Activated CD8-positive, alpha-beta T cell treated with anti-CD3 and anti-CD28 coated beads for 36 hours (primary cell): Measurements from ENCODE around the gene CAMTA1. TPM values are rescaled to one million over a fixed set of nuclear protein-coding genes. Genes with fewer than 3 reads are reported as not detected.

ENCODE experiments used
- ATAC-seq: fragments of 200-7000 bp; cut with Tn5 transposase; one replicate; pipeline ENCODE4 v1.10.0; 2021; ENCODE audit warnings: mild to moderate bottlenecking, moderate library complexity
- CTCF ChIA-PET: fragments of 350-600 bp; sonication (Branson Sonifier 250); formaldehyde crosslinking; loops from one replicate; lab custom pipeline; 2021; ENCODE audit warnings: antibody characterized with exemption; lab: Charles Lee
- POLR2A ChIA-PET: fragments of 350-600 bp; sonication (Branson Sonifier 250); formaldehyde crosslinking; loops from one replicate; lab custom pipeline; 2021; ENCODE audit warnings: antibody characterized with exemption; lab: Charles Lee
- DNase-seq: peaks from one replicate; pipeline ENCODE4 v3.0.0-alpha.2; 2020
- H3K27ac Mint-ChIP-seq: one replicate; pipeline ENCODE4 v1.8.0; 2021; ENCODE audit warnings: mild to moderate bottlenecking, mixed read lengths
- H3K27me3 Mint-ChIP-seq: one replicate; pipeline ENCODE4 v1.8.0; 2021; ENCODE audit warnings: mixed read lengths
- H3K36me3 Mint-ChIP-seq: one replicate; pipeline ENCODE4 v1.8.0; 2021; ENCODE audit warnings: low read depth, mixed read lengths
- H3K4me1 Mint-ChIP-seq: one replicate; pipeline ENCODE4 v1.8.0; 2021; ENCODE audit warnings: low read depth, mixed read lengths
- H3K4me3 Mint-ChIP-seq: one replicate; pipeline ENCODE4 v1.8.0; 2021; ENCODE audit warnings: mild to moderate bottlenecking, moderate library complexity, mixed read lengths
- H3K9me3 Mint-ChIP-seq: one replicate; pipeline ENCODE4 v1.8.0; 2021; ENCODE audit warnings: mixed read lengths
- intact Hi-C: fragments of 100-400 bp; cut with micrococcal nuclease; formaldehyde crosslinking; loops from one replicate; pipeline ENCODE4 v1.10.0; 2022
- total RNA-seq, 2 experiments: library from RNA; stranded (reverse); gene quantifications; one replicate each; pipeline ENCODE4 v1.2.3, GENCODE V29; 2021
- TF ChIP-seq, protein P1 (sequence below): fragments of 200-600 bp; IDR thresholded peaks from one replicate; pipeline ENCODE4 v1.8.0; 2022; ENCODE audit warnings: antibody characterized with exemption, mild to moderate bottlenecking

CAMTA1 gene
- total RNA-seq, 2 experiments from 2014 or later, result 67.7 to 70.9 TPM

DNA sequence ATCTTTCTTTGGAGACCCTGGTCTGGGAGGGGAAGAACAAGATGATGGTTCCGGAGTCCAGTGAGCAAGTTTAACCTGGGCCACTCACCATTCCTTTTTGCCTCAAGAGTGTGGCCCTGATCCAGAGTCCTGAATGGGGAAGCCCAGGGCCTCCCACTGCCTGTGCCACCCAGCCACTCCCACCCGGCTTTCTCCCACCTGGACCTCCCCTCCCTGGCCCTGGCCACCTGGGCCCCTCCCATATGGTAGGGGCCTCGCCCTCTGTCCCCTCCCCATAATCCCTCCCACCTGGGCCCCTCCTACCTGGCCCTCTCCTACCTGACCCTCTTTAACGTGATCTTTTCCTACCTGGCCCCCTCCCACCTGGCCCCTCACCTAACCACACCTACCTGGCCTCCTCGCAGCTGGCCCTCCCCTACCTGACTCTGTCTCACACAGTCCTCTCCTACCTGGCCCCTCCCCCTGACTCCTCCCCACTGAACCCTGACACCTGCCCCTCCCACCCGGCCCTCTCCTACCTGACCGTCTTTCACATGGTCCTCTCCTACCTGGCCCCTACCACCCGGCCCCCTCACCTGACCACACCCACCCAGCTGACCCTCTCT is 765.1 kb downstream of the CAMTA1 start:
- Mint-ChIP-seq H3K27ac (peak overlapping the region; percentile 93), H3K4me1 (peaks cover 17% of the 10 kb centered on the region), H3K9me3 (no peaks in the 10 kb centered on the region), H3K36me3 (no peaks in the 10 kb centered on the region), H3K27me3 (peaks cover 14% of the 10 kb centered on the region), H3K4me3 (no peak overlapping the region)
- ChIA-PET POLR2A (no interaction called here), CTCF (no interaction called here)
- TF ChIP-seq, protein P1, sequence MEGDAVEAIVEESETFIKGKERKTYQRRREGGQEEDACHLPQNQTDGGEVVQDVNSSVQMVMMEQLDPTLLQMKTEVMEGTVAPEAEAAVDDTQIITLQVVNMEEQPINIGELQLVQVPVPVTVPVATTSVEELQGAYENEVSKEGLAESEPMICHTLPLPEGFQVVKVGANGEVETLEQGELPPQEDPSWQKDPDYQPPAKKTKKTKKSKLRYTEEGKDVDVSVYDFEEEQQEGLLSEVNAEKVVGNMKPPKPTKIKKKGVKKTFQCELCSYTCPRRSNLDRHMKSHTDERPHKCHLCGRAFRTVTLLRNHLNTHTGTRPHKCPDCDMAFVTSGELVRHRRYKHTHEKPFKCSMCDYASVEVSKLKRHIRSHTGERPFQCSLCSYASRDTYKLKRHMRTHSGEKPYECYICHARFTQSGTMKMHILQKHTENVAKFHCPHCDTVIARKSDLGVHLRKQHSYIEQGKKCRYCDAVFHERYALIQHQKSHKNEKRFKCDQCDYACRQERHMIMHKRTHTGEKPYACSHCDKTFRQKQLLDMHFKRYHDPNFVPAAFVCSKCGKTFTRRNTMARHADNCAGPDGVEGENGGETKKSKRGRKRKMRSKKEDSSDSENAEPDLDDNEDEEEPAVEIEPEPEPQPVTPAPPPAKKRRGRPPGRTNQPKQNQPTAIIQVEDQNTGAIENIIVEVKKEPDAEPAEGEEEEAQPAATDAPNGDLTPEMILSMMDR, result no peak
- intact Hi-C loops, result no loop called here
- DNase-seq (no peak), ATAC-seq (no peak)

- Mint-ChIP-seq H3K27ac (peak overlapping the region; percentile 36), H3K36me3 (no peaks in the 10 kb centered on the region), H3K27me3 (peaks cover 15% of the 10 kb centered on the region), H3K4me1 (peaks cover 21% of the 10 kb centered on the region), H3K4me3 (no peak overlapping the region), H3K9me3 (no peaks in the 10 kb centered on the region)
- TF ChIP-seq, protein P1, result no peak
- no peak for DNase-seq
- ATAC-seq, result no peak
- ChIA-PET CTCF (no interaction called here), POLR2A (no interaction called here)
- intact Hi-C loops, result no loop called here
Observed at GRCh38 chr1:7550981-7551380, 765.7 kb downstream of the CAMTA1 start.

GRCh38 chr1:7551442-7551841 is 766.2 kb downstream of the CAMTA1 start:
- intact Hi-C loops, result no loop called here
- Mint-ChIP-seq H3K27me3 (peaks cover 14% of the 10 kb centered on the region), H3K4me3 (no peak overlapping the region), H3K36me3 (no peaks in the 10 kb centered on the region), H3K9me3 (no peaks in the 10 kb centered on the region), H3K27ac (no peak overlapping the region), H3K4me1 (peaks cover 21% of the 10 kb centered on the region)
- ChIA-PET CTCF (no interaction called here), POLR2A (no interaction called here)
- TF ChIP-seq, protein P1, result no peak
- ATAC-seq (no peak), DNase-seq (no peak)

GRCh38 chr1:7552402-7552801 is 767.1 kb downstream of the CAMTA1 start:
- DNase-seq, result no peak
- ATAC-seq, result no peak
- Mint-ChIP-seq H3K4me3 (no peak overlapping the region), H3K4me1 (peaks cover 21% of the 10 kb centered on the region), H3K27ac (no peak overlapping the region), H3K36me3 (no peaks in the 10 kb centered on the region), H3K9me3 (no peaks in the 10 kb centered on the region), H3K27me3 (peaks cover 12% of the 10 kb centered on the region)
- ChIA-PET CTCF (no interaction called here), POLR2A (no interaction called here)
- TF ChIP-seq, protein P1, result no peak
- intact Hi-C loops, result no loop called here

DNA sequence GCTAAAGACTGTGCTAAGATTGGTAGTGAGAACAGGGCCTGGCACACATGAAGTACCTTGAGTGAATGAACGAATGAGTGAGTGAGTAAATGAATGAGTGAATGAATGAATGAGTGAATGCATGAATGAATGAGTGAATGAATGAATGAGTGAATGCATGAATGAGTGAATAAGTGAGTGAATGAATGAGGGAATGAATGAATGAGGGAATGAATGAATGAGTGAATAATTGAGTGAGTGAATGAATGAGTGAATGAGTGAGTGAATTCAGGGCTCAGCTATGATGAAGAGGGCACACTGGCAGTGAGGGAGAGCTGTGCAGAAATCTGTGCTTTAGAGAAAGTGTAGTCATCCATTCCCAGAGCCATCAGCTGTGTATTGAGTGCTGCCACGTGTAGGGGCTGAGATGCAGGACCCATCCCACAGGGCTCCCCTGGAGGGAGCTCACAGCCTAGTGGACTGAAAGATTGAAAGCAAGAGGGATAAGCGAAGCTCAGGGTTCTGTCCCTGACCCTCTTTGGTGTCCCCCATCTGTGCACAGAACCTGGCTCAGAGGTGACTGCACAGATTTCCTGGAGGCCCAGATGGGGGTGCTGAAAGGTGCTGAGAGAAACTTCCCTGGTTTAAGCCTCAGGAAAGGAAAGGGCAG is 767.9 kb downstream of the CAMTA1 start:
- DNase-seq, result no peak
- H3K4me3 Mint-ChIP-seq, result no peak overlapping the region
- H3K27me3 Mint-ChIP-seq, result peaks cover 9% of the 10 kb centered on the region
- no peaks in the 10 kb centered on the region for H3K9me3 Mint-ChIP-seq
- intact Hi-C loops, result no loop called here
- H3K36me3 Mint-ChIP-seq, result no peaks in the 10 kb centered on the region
- H3K4me1 Mint-ChIP-seq, result peaks cover 21% of the 10 kb centered on the region
- no peak overlapping the region for H3K27ac Mint-ChIP-seq
- CTCF ChIA-PET, result interaction anchor here (0.6 kb wide), 1 partner anchor 64 kb away, joined by 3 read pairs; no protein-coding TSS in a partner anchor
- ATAC-seq, result no peak
- POLR2A ChIA-PET, result no interaction called here
- TF ChIP-seq, protein P1, result no peak
